A549 (cell line): Measurements from ENCODE around the gene XRCC4.

Experiments used
- BHLHE40 ChIP-seq: IDR thresholded peaks from 2 replicates; pipeline ENCODE4 v1.6.1; 2012; ENCODE audit warnings: low read depth, low read length, inconsistent platforms
- CEBPB ChIP-seq, 2 experiments: fragments of >200 bp in 1 of 2; sonication (Bioruptor Twin) in 1 of 2; formaldehyde crosslinking in 1 of 2; IDR thresholded peaks; 2 replicates each; pipeline ENCODE4 v1.6.1; 2012 to 2016
- CTCF ChIP-seq: fragments of >200 bp; sonication (Bioruptor Twin); formaldehyde crosslinking; IDR thresholded peaks from 3 replicates; pipeline ENCODE4 v1.5.1; 2016
- EHF ChIP-seq: fragments of 250-450 bp; sonication (Bioruptor Pico); IDR thresholded peaks from 2 replicates; pipeline ENCODE4 v1.5.0; 2020; ENCODE audit warnings: mild to moderate bottlenecking
- ELK1 ChIP-seq: fragments of 150-350 bp; IDR thresholded peaks from 2 replicates; pipeline ENCODE4 v1.6.1; 2014; ENCODE audit warnings: low read depth, mild to moderate bottlenecking, low read length
- EP300 ChIP-seq, 2 experiments: fragments of >200 bp; sonication (Bioruptor Twin); formaldehyde crosslinking; IDR thresholded peaks; 2 replicates in 1 of 2; 3 replicates in 1 of 2; pipeline ENCODE4 v1.6.1; 2016 to 2017
- KDM5A ChIP-seq: fragments of 200-600 bp; sonication (generic); IDR thresholded peaks from 2 replicates; pipeline ENCODE4 v1.6.1; 2016; ENCODE audit warnings: antibody characterized with exemption, mild to moderate bottlenecking
- MAX ChIP-seq: IDR thresholded peaks from 2 replicates; pipeline ENCODE4 v1.6.1; 2012
- PBX3 ChIP-seq: IDR thresholded peaks from 2 replicates; pipeline ENCODE4 v1.6.1; 2012
- POLR2A ChIP-seq: IDR thresholded peaks from 2 replicates; pipeline ENCODE4 v1.6.1; 2012; ENCODE audit warnings: mild to moderate bottlenecking, low read length
- RAD21 ChIP-seq, 2 experiments: fragments of >200 bp in 1 of 2; sonication (Bioruptor Twin) in 1 of 2; formaldehyde crosslinking in 1 of 2; IDR thresholded peaks in 1 of 2; conservative IDR thresholded peaks in 1 of 2; 2 replicates in 1 of 2; 3 replicates in 1 of 2; pipeline ENCODE4 v1.6.1; 2012 to 2018; ENCODE audit warnings: inconsistent platforms in 1 of 2
- REST ChIP-seq: fragments of 200-600 bp; sonication (generic); IDR thresholded peaks from 2 replicates; pipeline ENCODE4 v1.6.1; 2016; ENCODE audit warnings: antibody characterized with exemption, mild to moderate bottlenecking, moderate library complexity
- SMC3 ChIP-seq: fragments of >200 bp; sonication (Bioruptor Twin); formaldehyde crosslinking; IDR thresholded peaks from 3 replicates; pipeline ENCODE4 v1.6.1; 2018; ENCODE audit warnings: inconsistent platforms
- ZFP36 ChIP-seq: fragments of 450-650 bp; IDR thresholded peaks from 2 replicates; pipeline ENCODE4 v1.6.1; 2014; ENCODE audit warnings: borderline replicate concordance; ENCODE audit not compliant: partially characterized antibody

GRCh38 chr5:83099001-83099400 lies 21.7 kb downstream of the XRCC4 start:
- no peak for TF ChIP-seq CTCF
- TF ChIP-seq BHLHE40, result no peak
- TF ChIP-seq POLR2A, result no peak
- no peak for TF ChIP-seq RAD21 (conservative IDR thresholded peaks at IDR 0.05 in 1 of 2, IDR thresholded peaks at IDR 0.05 in 1 of 2)
- no peak for TF ChIP-seq REST
- no peak for TF ChIP-seq SMC3
- TF ChIP-seq ELK1, result no peak
- no peak for TF ChIP-seq KDM5A
- no peak for TF ChIP-seq MAX
- TF ChIP-seq EP300 (IDR thresholded peaks at IDR 0.05), result no peak
- no peak for TF ChIP-seq EHF (CRISPR knock-in tag)
- no peak for TF ChIP-seq PBX3
- no peak for TF ChIP-seq CEBPB (IDR thresholded peaks at IDR 0.05)
- no peak for TF ChIP-seq ZFP36
